GM18498 (cell line): ENCODE results near the gene UBTD1.
"Not testable (repeated sequence)": the region's sequence is repeated elsewhere in the genome, so short reads cannot be mapped to it uniquely, and the experiment has no call there.

Experiments
- ATAC-seq: cut with Tn5 transposase; IDR thresholded peaks from one replicate; pipeline ENCODE4 v1.9.1; 2021; ENCODE audit warnings: mild to moderate bottlenecking, moderate library complexity; ENCODE audit not compliant: unreplicated experiment

UBTD1 gene

DNA sequence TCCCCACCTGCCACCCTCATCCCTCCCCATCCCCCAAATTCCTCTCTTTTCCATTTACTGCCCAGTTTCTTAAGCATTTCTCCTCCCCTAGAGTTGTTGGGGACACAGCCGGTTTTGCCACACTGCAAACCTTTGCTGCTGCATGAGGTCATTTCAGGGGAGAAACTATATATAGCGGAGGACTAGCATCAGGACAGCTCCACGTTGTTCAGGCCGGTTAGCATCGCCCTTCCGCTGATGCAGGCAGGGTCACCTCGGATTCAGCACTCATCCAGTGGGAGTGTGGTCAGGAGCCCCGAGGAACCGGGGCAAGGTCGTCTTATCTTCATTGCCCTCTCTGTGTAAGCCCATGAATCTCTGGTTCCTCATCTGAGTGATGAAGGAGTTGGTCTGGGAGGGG is 15.6 kb downstream of the UBTD1 start:
- ATAC-seq: no peak

DNA sequence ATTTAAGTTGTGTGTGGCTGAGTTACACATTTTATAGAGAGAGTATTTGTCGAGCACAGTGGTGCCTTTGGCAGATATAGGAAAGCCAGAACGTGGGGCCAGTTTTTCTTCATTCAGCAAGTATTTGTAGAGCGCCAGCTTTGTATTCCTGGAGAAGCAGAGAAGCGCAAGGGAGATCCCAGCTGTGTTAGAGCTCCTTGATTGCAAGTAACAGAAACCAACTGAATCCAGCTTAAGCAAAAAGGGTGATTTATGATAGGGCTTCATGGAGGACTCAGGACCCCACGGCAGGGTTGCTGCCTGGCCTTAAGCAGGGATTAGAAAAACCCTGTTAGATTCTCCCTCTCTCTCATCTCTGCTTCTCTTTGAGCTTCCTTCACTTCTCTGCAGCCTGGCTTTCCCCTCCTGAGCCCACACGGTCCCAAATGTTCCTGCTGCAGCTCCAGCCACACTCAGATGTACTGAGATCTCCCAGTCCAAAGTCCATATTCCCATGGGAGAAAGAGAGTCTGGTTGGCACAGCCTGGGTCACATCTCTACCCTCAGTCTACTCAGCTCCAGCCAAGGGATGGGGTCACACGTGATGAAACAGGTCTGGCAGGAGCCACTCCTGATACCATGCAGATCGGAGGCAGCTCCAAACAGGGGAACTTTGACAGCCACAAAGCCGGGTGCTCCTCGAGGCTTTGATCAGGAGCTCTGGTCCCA is 16.7 kb downstream of the UBTD1 start:
- ATAC-seq: no peak

DNA sequence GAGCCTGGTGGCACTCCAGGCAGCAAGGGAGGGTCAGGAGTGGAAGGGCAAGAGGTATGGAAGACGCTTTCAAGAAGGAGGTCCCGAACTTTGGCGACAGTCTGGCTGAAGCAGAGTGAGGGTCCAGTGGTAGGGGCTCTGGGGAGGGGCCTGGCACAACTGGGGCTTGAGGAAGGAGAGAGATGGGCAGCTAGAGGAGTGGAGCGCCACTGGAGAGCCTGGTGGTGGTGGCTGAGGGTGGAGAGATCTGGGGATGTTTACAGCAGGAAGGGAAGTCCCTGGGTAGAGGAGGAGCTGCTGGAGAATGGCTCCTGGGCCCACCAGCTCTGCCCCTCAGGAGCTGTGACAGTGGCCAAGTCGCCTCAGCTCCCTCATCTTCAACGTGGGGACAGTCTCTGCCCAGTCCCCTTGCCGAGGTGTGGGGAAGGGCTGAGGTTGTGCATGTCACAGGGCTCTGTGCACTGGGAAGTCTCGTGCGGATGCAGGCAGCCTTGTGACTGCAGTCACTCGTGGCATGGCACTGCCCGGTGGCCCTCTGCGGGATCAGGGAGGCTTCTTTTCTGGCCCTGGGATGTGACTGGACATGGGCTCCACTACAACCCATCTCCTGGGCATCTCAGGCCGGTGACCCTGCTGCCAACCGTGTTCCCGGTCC is 18.5 kb downstream of the UBTD1 start:
- ATAC-seq: no peak

DNA sequence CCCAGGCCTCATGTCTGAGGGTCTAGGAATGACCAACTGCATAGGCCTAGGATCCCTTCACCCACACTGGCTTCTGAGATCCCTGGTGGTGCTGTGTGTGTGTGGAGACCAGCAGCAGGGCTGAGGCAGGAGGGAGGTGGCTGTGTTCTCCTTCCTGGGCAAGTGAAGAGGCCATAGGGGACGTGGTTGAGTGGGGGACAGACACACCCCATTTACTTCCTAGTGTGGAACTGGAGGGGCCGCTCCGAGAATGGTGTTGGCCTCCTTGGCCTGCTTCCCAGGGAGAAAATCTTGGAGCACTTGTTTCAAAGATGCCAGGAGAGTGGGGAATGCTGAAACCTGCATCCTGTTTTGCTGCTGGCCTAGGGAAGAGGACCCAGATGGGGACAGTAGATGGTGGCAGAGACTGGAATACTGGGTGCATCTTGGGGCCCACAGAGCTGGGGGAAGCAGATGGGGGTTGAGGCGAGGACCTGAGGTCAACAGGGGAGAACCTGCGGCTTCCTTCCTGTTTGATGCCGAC is 19.1 kb downstream of the UBTD1 start:
- ATAC-seq: no peak

DNA sequence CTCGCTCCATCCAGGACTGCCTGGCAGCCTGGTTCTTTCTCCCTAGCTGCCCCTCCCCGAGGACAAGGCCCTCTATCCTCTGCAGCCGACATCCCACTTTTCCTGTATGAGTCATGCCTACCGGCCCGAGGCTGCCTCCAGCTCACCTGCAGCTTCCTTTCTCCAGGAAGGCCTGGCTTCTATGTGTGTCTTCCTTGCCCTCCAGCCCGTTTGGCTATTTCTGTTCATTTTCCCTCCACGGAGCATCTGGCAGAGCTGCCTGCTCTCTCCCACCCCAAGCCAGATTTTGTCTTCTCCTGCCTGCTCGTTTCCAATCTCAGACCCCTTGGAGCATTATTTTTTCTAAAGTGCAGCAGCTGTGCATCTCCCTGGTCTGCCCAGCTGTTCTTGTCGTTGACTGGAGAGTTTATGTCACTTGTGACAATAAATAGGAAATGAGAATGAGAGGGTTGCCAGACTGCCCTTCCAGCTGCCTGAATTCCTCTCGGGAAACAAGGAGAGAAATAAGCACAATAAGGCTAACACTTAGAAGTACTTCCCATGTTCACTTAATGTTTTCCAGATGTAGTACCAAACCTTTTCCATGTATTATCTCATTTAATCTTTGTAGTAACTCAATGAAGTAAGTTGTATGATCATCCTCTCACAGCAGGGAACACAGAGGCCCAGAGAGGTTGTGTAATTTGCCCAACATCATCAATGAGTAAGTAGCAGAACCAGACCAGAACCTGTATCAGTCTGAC is 19.7 kb downstream of the UBTD1 start:
- ATAC-seq: no peak

DNA sequence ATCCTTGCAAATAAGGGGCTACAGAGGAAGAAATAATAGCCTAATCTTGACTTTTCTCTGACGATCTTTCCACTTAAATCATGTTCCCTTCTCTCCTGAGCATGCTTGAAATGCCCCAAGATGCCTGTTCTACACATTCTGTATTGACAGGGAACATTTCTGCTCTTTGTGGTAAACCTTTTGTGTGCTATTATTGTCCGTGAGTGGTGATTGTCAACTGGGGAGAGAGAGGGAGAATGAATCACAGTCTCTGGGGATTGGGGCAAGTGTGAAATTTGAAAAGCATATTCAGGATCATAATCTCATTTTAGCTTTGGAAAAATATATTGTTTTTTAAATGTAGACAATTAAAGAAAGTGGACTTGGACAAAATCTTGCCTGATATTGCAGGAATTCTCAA is 20.6 kb downstream of the UBTD1 start:
- no peak for ATAC-seq

DNA sequence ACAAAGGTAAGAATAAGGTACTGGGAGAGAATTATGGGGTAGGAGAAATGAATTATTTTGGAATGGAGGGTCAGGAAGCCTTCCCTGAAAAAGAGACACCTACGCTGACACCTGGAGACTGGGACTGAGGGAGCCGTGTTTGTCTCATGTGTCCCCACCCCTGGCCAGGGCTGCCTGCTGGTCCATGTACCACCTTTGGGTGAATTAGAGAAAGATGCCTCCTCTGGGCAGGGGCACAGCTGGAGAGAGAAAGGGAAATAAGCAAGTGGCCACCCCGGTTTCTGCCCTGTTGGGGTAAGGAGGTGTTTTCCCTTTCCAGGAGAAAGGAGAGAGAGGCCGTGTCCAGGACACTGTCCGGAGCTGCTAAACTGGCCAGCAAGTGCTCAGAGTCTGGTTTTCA is 21.8 kb downstream of the UBTD1 start:
- no peak for ATAC-seq

DNA sequence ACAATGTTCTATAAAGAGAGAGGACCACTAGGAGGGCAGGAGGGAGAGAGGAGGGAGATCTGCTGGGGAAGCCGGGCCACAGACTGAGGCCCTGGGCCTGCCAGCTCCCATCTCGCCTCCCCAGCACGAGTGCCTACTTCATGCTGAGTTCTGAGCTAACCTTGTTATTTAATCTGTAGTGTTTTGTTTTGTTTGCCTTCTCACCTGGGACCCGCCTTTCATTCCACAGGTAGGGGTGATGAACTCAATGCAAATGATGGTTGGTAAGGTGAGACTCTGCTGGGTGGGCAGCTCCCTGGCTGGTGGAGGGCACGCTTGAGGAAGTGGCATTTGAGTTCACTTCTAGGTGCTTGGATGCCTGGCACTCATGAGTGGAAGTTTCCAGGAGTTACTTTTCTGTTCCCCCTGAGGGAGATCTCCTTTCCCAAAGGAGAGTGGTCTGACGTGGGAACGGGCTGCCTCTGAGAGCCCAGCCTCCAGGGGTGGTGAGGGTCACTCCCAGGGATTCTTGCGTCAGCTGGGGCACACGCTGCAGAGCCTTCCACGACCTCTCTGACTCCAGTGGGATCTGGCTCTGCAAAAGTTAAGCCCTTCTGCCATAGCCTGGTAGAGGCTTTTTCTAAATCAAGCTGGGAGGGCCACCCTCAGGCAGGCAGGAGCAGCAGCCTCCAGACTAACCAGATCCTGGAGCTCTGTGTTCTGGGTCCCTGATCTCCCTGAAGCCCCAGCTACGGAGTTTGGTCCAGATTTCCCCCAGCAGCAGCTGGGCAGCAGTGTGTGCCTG is 22.4 kb downstream of the UBTD1 start:
- no peak for ATAC-seq

DNA sequence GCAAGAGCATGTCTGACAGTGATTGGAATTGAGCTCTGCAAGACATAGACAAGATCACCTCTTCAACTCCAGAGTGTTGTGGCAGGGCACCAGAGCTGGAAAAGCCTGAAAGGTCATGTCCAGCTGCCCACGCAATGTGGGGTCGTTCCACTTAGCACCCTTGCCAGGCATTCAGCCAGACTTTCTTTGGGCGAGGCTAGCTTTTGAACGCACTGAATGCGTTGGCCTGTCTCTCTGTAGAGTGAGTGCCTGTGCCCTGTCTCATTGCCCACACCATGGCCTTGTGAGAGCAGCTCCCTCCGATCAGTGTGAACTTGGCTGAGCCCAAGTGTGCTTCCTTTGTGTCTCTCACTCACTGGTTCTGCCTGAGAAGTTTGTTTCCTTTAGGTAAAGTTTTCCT is 23.3 kb downstream of the UBTD1 start:
- no peak for ATAC-seq

DNA sequence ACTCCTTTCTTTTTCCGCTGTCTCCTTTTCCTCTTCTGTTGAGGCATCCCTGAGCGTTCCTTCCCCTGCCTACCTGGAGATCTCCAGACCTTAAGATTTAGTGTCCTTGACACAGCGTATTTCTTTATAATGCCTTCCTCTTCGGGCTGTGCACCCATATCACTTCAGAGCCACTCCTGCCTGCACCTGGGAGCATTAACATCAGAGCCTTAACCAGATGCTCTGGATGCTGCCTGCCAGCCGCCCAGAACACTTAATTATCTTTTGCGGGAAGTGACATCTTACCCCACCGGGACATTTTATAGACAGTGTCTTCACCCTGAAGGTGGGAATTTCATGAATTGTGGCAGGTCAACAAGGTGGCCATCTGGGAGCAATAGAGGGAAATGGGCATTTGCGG is 24.2 kb downstream of the UBTD1 start:
- no peak for ATAC-seq

DNA sequence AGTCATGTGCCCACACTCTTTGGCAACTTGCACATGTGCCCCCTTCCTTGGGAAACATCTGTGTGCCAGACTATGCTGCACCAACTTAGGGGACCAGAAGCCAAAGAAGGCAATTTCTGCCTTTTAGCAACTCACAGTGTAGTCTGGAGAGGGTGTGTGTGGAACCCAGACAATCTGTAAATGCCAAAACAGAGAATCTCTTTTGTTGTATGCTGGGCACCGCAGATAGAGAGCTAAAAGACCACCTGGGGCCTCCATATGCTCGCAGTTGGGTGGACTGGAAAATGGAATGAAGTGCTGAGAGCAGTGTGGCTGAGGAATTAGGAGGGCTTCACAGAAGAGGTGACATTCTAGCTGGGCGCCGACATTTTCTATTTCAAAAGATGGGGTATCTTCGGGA is 26.4 kb downstream of the UBTD1 start:
- ATAC-seq: no peak

DNA sequence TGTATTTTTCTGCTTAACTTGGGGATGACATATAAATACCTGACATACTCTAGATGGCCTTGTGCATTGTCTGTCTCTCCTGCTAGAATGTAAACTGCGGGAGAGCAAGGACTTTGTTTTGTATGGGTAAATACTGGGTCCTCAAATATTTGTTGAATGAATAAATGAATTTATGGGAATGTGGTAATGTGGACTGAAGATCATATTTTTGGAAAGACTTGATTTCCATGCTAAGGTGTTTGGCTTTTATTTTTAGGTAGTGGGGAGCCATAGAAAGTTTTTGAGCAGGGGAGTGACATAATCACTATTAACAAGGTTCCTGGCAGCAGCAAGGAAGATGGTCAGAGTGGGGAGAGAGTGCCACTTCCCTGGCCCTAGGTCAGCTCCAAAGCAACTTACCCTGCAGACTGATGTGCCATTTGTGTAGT is 27.0 kb downstream of the UBTD1 start:
- no peak for ATAC-seq

DNA sequence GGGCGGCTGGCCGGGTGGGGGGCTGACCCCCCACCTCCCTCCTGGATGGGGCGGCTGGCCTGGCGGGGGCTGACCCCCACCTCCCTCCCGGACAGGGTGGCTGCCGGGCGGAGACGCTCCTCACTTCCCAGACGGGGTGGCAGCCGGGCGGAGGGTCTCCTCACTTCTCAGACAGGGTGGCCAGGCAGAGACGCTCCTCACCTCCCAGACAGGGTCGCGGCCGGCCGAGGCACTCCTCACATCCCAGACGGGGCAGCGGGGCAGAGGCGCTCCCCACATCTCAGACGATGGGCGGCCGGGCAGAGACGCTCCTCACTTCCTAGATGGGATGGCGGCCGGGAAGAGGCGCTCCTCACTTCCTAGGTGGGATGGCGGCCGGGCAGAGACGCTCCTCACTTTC is 30.2 kb downstream of the UBTD1 start:
- not testable (repeated sequence) for ATAC-seq

DNA sequence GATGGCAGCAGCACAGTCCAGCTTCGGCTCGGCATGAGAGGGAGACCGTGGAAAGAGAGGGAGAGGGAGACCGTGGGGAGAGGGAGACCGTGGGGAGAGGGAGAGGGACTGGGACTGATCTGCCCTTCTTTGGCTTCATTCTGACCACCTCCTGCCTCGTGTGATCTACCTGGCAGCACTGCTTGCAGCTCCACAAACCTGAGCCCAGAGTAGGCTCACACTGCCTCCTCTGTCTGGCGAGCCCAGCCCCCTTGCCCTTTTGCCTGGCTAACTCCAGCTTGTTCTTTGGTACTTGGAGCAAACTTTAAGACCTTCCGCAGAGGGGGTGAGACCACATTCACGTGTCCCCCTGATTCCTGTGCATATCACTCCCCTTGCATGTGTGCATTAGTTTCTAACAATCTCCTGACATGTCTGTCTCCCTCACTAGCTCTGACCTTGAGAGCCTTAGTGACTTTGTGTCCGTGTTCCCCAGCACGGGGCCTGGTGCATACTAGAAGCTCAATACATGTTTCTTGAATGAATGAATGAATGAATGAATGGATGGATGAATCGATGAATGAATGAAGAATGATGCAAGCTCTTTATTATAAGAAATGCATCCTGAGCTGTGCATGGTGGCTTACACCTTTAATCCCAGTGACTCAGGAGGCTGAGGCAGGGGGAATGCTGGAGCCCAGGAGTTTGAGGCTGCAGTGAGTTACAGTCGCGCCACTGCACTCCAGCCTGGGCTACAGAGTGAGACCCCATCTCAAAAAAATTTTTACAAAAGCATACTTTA is 31.2 kb downstream of the UBTD1 start:
- ATAC-seq: no peak

DNA sequence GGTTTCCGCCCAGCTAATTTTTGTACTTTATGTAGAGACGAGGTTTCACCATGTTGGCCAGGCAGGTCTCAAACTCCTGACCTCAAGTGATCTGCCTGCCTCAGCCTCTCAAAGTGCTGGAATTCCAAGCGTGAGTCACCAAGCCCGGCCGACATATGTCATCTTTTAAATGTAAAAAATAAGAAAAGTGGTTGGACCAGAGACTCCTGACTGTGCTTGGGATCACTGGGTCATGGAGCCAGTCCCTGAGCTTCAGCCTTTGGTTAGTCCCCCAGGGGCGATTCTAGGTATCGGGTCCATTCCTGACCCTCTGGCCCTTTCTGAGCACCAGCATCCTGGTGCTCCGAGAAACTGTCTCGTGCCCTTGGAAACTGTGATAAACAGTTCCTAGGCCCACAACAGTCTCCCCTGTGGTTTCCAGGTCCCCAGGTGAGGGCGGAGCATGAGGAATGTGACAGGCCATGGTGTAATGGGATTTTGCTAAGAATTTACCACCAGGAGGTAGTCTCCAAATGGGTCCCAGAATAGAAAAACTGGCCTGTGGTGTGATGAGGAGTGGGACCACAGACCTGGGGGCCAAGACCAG is 32.8 kb downstream of the UBTD1 start:
- ATAC-seq: no peak

DNA sequence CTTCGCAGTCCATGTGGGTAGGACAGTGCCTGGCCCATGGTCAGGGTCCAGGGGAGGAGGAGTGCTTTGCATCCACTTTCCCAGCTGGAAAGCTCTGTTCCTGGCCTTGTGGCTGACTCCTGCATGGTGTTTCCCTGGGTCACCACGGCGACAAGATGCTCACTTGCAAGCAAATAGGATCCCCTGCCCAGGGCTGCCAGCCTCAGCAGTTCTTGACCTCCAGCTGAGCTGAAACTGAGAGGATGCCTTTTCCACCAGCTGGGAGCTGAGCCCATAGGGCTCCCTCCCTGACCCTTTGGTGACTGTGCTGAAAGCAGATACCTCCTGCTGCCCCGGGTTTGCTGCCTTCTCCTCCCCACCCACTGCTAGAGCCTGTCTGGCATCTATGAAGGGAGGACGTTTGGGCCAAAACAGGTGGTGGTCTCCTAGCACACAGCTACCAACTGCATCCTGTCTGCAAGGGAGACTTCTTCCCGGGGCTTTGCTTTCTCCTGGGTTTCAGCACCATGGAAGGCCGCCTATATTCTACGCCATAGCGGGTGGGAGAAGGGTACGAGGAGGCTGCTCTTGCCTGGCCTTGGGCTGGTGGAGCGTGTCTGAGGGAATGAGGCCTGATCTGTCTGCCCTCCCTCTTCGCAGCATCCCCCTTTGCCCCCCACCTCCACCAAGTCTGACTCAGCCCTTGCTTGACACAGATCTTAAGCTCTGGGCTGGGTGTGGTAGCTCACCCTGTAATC is 34.4 kb downstream of the UBTD1 start:
- no peak for ATAC-seq

DNA sequence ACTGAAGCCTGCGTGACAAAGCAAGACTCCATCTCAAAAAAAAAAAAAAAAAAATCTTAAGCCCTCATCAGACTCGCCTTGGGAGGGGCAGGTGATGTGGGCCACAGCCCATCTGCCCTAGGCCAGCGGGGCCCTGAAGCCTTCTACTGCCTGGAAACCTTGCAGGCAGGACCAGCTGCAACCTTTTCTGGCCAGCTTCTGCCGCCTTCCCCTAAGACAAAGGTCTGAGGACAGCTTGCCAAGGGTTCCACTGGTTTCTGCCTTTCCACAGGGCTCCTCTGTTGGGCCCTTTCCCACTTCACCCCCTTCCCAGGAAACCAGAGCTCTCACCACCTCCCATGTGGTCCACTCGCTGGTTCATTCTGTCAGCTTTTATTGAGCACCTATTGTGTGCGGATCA is 35.2 kb downstream of the UBTD1 start:
- no peak for ATAC-seq

DNA sequence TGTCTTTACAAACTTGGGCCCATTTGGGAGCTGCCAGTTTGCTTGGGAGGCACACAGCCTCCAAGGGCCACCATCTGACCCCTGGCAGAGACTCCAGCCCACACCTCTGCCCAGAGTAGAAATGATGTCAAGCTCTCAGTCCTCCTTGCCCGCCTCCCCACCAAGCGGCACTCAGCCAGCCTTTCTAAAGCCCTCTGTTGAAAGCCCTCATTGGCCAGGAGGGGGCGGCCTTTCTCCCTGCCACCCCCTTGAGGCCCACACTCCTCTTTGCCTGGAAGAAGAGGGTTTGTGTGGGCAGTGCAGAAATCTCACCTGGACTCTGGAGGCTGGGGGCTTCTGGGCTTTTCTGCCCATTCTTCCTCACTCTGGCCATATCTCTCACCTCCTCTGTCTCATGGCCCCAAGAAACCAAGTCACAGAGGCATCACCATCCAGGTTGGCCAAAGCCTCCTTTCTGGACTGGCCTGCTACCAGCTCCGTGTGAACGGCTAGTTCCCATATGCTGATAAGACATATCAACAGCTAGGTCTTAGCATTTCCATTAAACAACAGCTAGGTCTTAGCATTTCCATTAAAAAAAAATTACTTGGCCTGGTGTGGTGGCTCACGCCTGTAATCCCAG is 36.1 kb downstream of the UBTD1 start:
- ATAC-seq: no peak
